SIG-M5 treated with dmso at 0.1 percent for 504 hours (cell line): Measurements from ENCODE around the gene MAGEA10.
A peak's percentile ranks its signal among the peaks of the same experiment; 100 is the strongest.
"Not testable (repeated sequence)": the region's sequence is repeated elsewhere in the genome, so short reads cannot be mapped to it uniquely, and the experiment has no call there.

Experiments used
- DNase-seq: peaks from one replicate; lab custom pipeline; 2025; ENCODE audit not compliant: unreplicated experiment; lab: John Stamatoyannopoulos, UW

The MAGEA10 gene

DNA sequence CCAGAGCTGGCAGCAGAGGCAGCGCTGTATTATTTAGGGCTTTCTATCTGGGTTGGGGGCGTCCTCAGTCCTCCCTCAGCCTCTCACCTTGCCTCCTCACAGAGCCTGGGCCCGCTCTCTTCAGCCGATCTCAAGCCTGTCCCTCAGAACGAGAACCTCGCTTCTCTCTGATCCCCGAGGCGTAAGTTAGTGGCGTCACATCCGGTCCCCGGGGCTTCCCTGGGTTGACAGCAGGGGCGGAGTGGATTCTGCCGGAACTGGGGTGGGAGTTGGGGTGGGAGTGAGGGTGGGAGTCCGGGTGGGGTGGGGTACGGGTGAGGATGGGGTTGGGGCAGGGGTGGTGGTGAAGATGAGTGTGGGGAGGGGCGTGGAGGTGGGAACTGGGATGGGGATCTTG, at the start of gene MAGEA10:
Gene MAGEA10, minus strand, starts transcription at position 190 of the 397 bp plus-strand sequence. CDS start 2,957 bp downstream, outside the sequence.
- no peak for DNase-seq

DNA sequence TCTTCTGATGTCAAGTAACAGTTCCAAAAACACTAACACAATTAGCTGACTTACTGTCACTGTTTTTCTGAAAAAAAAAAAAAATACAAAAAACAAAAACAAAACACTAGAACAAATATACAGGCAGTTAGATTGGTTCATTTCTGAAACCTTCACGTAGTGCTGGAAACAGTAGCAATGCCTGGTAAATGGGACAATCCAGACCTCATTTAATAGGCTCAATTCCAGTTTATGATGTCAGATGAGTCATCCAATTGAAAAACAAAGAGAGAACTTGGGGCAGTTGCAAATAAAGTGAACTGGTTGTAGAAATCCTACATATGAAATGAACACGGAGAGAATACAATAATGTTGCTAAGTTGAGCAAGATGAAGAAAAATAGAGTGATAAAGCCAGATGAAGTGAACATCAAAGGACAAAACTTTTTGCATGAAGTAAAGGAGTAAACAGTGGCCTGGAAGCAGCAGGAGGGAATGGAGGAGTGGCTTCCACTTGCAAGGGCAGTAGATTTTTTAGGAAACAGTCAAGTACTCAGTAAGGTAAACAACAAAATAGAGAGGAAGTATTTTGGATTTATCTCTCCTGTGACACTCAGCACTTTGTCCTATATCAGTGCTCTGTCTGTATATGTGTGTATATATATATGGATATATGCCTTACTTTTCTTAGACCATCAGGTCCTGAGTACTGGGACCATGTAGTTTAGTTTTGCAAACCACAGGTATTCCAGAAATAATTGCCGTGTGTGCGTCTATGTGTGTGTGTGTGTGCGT, 39.3 kb upstream of the MAGEA10 start:
- no peak for DNase-seq

DNA sequence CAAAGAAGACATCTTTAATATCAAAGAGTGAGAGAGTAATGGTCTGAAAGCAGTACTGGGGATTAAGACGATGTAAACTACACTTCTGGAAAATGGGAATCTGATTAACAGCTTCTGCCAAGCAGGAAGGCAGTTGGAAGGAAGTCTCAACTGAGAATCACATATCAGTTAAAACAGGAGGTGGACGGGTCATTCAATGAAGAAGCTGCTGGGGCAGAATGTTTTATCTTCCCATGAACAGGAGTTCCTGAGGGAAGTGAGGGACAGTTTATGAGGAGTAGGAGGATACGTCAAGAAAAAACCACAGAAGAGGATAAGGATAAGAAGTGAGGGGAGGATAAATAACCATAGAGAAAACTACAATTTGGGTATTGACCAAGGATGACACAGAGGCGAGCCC, 38.7 kb upstream of the MAGEA10 start:
- no peak for DNase-seq

DNA sequence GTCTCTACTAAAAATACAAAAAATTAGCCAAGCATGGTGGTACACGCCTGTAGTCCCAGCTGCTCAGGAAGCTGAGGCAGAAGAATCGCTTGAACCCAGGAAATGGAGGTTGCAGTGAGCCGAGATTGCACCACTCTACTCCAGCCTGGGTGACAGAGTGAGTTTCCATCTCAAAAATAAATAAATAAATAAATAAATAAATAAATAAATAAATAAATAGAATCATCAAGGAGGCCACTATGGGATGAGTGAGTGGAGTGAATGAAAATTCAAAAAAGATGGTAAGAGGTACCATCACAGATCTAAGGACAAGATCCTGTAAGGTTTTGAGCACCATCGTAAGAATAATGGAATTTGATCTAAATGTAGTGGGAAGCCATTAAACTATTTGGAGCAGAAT, 37.5 kb upstream of the MAGEA10 start:
- DNase-seq: not testable (repeated sequence)

DNA sequence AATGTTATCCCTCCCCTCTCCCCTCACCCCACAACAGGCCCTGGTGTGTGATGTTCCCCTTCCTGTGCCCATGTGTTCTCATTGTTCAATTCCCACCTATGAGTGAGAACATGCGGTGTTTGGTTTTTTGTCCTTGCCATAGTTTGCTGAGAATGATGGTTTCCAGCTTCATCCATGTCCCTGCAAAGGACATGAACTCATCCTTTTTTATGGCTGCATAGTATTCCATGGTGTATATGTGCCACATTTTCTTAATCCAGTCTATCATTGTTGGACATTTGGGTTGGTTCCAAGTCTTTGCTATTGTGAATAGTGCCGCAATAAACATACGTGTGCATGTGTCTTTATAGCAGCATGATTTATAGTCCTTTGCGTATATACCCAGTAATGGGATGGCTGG, 35.5 kb upstream of the MAGEA10 start:
- not testable (repeated sequence) for DNase-seq

DNA sequence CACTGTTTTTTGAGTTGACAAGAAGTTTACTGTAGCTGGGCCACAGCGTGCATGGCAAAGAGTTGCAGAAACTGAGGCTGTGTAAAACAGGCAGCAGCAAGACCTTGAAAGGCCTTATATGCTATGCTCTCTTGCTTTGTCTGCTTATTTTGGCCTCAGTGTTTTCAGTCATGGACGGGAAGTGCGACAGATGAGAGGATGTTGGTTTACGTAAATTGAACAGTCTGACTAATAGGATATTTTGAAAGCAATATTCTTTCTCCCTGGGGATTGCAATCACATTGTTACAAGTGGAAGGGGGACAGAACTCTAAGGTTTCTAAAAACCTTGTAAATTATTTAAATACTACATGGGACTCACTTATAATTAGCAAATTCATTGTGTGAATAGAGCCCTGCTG, 32.2 kb upstream of the MAGEA10 start:
- DNase-seq: no peak

DNA sequence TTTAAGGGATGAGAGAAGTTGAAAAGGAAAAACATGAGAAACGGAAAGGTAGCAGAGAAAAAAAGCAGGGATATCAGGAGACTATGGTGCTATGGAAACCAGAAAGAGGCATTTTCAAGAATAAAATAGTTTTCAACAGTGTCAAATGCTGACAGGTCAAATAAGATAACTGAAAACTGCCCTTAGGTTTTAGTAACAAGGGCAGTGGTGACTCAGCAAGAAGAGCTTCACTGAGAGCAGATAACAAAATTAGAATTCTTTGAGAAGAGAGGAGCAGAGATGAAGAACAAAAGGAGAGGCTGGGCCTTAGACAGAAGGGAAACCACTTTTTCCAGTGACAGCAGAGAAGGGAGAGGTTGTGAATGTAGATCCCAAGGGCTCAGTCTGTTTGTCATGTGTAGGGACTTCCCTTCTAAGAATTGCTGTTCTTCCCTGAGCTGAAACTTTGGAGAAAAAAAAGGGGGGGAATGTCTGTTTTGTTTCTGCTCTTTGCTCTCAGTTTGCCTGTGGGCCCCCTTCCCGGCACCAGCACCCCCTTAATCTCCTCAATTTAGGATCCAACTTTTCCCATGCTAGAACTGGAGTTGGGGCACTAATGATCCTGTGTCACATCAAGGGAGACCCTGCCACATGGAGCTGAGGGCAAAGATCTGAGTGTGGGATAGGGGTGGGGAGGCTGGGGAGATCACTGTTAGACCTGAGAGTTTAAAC, 26.8 kb upstream of the MAGEA10 start:
- DNase-seq: no peak

DNA sequence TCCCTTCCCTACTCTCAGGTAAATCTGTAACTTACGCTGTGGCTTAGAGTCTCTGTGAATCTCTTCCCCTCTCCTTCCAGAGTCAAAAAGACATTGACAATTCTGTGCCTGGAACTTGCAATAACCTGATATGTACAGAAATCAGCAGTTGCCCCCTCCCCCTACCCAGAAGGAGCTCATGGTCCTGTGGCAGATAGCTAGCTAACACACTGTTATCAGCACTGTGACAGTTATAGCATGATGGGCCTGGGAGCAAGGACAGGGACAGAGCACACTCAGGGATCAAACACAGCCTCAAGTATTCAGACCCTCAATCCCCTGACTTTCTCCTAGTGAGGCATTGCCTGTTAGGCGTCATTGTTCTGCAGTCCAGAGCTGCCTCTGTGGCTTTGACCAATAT, 18.7 kb upstream of the MAGEA10 start:
- DNase-seq: no peak

DNA sequence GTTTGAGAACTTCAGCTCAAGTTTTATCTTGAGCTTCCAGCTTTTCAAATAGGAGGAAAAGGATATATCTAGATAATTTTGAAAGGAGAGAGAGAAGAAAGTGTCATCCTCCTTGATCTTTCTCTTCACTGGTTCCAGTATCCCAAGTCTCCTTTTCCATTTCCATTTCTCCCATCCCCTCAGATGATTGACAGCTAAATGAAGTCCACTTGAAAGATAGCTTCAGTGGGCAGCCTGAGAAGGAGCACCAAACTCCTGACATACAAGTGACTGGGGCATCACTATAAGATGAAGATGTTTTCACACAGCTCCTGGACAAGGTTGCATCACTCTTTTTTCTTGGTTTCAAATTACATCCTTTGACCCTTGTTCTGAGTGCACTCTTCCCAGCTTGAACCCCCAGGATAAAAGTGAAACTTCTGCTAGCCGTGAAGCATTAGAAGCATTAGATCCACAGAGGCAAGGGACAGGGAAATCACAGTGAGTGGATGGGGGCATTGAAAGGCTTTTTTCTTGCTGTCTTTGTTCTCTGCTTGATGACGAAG, 17.5 kb upstream of the MAGEA10 start:
- no peak for DNase-seq

DNA sequence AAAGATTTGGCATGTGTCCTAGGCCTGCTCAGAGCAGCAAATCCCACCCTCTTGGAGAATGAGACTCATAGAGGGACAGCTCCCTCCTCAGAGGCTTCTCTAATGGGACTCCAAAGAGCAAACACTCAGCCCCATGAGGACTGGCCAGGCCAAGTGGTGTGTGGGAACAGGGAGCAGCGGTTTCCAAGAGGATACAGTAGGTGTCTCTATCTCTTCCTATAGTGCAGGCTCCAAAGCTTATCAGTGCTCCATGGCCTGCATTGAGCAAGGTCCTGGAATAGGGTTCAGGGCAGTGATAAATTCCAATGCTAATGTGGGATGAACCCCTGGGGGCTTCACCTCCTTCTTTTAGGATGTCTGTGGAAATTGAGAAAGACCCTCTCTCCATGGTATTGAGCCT, 15.7 kb upstream of the MAGEA10 start:
- no peak for DNase-seq

DNA sequence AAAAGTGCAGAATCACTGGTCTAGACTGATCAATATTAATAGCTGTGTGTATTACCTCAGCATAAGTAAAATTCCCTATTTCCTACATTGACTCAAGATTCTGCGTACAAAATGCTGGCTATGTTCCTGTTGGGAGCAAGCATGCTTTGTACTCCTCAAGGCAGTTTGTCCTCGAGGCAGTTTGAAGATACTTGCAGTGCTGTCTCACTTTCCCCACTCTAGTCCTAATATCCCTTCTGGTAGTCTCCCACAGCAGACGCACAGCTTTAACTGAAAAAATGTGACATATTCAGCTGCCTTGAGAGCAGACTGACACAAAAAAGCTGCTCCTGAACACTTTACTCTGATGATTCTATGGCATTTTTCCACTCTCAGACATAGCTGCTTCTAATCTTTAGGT, 12.9 kb upstream of the MAGEA10 start:
- no peak for DNase-seq

DNA sequence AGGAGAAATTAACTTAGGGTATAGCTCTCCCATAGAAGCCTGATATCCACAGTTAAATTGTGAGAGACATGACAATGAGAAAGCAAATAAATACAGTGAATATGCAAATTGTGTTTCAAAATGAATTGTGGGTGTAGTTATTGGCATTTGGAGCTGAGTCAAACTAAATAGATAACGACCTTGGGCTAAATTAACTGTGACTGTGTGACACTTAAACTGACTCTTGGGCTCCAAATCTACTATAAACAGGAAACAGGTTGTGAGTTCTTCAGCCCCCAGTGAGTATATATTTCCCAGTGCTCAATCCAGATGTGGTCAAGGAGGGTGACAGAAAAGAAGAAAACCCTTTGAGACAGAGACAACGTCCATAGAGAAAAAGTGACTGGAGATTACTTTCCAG, 11.3 kb upstream of the MAGEA10 start:
- no peak for DNase-seq

DNA sequence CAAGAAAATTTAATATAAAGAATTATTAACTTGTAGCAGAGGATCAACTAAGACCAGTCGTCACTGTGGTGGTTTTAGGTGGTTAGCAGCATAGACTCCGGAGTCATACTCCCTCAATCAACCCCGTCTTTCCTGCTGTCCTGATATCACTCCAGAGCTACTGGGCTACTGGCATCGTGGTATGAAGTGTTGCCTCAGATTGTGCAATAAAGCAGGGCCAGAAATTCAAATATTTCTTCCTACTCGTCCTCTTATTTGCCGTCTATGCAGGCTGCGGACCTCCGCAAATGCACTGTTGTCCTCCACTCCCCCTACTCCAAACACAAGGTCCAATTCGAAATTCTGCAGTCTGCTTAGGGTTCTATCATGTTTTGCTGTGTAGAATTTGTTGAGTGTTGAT, 1.2 kb upstream of the MAGEA10 start:
- DNase-seq: no peak

DNA sequence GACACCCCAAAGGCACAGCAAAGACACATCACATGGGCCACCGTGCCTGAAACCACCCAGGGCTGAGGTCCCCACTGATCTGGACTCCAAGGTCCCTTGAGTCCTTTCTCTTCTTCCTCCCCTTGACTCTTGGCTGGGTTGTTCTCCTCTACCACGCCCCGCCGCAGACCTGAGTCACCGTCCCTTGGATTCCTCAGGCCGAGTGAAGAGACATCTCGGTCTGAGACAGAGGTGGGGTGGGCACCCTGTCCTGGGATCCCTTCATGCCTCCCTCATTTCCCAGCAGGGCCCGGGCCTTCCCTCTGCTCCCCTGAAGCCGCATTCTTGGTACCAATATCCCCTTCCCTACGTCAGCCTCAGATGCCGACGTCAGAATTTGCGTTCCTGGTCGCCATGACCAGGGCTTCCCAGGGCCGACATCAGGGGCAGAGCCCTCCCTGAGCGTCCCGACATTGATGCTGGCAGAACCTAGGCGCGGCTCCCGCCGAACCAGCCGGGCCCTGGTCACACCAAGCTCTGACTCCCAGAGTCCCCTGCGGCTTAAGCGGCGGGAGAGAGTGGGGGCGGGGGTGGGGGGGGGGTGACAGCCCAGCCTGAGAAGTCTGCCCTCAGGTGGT, 498 bp downstream of the MAGEA10 start:
- DNase-seq: no peak

DNA sequence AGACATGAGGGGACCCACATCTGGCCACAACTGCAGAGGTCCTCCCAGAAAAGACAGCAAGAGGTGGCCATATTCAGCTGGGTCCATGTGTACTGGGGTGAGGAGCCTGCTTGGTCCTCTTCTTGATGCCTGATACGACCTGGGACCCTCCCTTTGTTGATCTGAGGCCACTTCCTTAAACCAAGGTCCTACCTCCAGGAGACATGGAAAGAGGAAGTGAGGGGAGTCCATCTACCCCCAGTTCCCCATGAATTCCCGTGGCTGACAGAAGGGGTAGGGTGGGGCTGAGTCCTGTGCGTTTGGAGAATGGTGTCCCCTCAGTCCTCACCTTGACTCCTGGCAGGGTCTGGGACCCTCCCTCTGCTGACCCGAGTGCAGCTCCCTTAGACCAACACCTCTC, 2.1 kb downstream of the MAGEA10 start:
- peak; percentile 1 for DNase-seq

DNA sequence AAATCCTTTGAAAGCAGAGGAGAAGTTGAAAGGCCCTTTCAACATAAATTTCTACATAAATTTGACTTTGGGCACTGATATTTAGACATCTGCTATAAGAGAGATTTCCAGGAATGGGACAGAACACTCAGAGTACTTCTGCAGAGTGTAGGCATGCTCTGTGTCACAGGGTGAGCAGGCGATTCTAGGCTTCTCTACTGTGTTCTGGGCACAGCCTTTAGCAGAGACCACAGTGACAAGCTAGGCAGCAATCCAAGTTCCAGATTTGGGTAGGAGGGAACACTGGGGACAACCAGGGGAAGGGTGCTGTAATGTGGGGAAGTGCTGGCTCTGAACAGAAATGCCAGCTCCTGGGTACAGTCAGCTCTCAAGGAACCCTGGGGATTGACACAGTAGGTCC, 6.9 kb downstream of the MAGEA10 start:
- DNase-seq: no peak

DNA sequence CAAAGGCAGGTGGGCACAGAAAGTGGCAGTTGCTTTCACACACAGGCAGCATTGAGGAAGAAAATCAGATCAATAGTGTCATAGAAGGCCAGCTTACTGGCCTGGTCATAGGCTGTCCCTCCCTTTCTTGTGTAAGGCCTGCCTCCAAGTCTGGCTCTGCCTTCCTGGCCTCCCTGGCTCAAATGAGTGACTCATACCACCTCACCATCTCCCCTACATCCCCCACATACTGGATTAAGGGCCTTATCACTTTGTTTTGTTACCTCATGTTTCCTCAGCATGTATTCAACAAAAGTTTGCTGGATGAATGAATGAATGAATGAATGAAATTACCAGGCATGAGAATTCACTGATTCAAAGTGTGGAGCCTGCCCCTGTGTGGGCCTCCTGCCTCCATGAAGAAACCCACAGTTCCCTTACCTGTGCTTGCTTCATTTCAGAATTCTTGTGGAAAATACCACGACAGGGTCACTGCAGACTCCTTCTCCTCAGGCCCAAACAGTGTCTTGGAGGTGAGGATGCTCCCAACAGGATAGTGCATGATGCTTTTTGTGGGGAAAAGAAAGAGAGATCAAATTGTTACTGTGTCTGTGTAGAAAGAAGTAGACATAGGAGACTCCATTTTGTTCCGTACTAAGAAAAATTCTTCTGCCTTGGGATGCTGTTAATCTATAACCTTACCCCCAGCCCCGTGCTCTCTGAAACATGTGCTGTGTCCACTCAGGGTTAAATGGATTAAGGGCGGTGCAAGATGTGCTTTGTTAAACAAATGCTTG, 9.1 kb downstream of the MAGEA10 start:
- DNase-seq: not testable (repeated sequence)

DNA sequence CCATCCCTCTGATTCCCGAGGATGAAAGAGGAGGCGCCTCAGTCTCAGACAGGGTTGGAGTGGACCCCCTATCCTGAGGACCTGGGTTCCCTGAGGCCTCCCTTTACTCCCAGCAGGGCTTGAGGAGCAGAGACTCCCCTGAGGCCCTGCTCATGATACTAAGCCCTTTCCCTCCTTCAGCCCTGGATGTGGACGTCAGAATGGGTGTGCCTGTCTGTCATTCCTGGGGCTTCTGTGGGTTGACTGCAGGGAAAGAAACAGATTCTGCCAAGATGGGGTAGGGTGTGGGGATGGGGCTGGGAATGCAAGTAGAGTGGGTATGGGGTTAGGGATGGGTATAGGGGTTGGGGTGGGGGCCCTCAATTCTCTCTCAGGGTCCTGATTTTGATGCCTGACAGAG, 21.1 kb downstream of the MAGEA10 start:
- DNase-seq: no peak

DNA sequence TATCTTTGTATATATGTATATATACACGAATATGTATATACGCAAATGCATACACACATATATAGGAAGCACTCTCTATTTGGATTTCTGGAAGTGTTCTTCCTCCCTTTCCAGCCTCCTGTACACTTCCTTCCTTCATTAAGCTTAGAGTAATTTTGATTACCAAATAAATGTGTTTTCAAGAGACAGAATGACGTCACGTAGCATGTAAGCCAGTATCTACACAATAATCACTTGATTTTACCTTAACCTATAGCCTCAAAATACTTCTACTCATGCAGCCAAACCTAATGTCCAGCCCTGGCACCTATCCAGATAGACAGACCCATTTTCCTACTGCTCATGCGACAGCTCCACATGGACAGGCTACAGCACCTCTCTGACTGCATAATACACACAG, 29.9 kb downstream of the MAGEA10 start:
- DNase-seq: no peak

DNA sequence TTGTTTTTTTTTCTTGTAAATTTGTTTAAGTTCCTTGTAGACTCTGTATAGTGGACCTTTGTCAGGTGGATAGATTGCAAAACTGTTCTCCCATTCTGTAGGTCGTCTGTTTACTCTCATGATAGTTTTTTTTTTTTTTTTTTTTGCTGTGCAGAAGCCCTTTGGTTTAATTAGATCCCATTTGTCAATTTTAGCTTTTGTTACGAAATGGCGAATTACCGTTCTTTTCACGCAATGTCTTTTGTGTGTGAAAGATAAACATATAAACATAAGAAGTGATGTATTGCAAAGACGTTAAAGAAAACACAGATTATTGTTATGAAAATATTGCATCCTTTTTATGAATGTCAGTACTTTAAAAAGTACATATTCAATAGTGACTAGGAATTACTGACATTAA, 34.5 kb downstream of the MAGEA10 start:
- no peak for DNase-seq

DNA sequence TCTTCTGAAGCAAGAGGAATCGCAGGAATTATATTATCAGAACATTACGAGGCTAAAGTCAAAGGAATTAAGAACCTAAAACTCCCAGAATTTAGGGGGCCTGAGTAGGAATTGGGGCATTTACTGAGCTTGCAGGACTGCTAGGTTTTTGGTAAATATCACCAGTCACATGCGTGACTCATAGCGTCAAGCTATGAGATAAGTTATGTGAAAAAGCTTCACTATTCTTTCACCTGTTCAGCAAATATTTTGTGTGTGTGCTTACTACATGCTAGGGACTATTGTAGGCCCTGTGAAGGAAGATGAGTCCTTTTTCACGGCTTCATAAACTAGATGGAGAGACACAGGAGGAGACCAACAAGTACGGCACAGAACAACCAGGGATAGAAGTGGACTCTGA, 52.2 kb downstream of the MAGEA10 start:
- DNase-seq: no peak
